Measurements from ENCODE around the gene SLC12A9.

Gene SLC12A9

GRCh38 chr7:100890653-100891567, 38.4 kb downstream of the SLC12A9 start:
- Histone ChIP-seq H3K4me3 (ENCODE audit: insufficient read depth, low read length, poor library complexity, severe bottlenecking) (no peak overlapping the region), H3K36me3 (ENCODE audit: low read length) (peaks cover 4% of the 10 kb centered on the region; the same call in 1 of the 2 replicates), H3K9ac (ENCODE audit: low read length) (peak overlapping the region; percentile 63), H3K27ac (ENCODE audit: low read depth, low read length) (no peak overlapping the region), H3K4me2 (ENCODE audit: low read depth, low read length, poor library complexity, severe bottlenecking) (peak overlapping the region; percentile 93), H3K9me2 (replicated peaks; ENCODE audit: insufficient read depth, low read length) (no peaks in the 10 kb centered on the region), H3K27me3 (ENCODE audit: low read length) (no peaks in the 10 kb centered on the region), H3K9me3 (ENCODE audit: insufficient read depth, low read length) (no peaks in the 10 kb centered on the region), H2AFZ (ENCODE audit: low read depth, low read length, severe bottlenecking) (no peak overlapping the region), H4K20me1 (ENCODE audit: low read depth, low read length) (no peaks in the 10 kb centered on the region), H3K79me2 (ENCODE audit: insufficient read depth, low read length) (peaks cover 16% of the 10 kb centered on the region), H3F3A (ENCODE audit: insufficient read depth) (peaks cover 29% of the 10 kb centered on the region)
- no peak for TF ChIP-seq CTCF (IDR thresholded peaks at IDR 0.05; ENCODE audit: insufficient read depth, low read length, poor library complexity, severe bottlenecking)
- TF ChIP-seq EZH2phosphoT487 (conservative IDR thresholded peaks at IDR 0.05; ENCODE audit: low read length), result no peak

- no peaks in the 10 kb centered on the region for H3K9me2 ChIP-seq (replicated peaks; ENCODE audit: insufficient read depth, low read length)
- H3K27ac ChIP-seq (ENCODE audit: low read depth, low read length), result no peak overlapping the region
- H3K4me3 ChIP-seq (ENCODE audit: insufficient read depth, low read length, poor library complexity, severe bottlenecking), result no peak overlapping the region
- TF ChIP-seq CTCF (IDR thresholded peaks at IDR 0.05; ENCODE audit: insufficient read depth, low read length, poor library complexity, severe bottlenecking) (no peak), EZH2phosphoT487 (conservative IDR thresholded peaks at IDR 0.05; ENCODE audit: low read length) (no peak)
- no peak overlapping the region for H3K4me2 ChIP-seq (ENCODE audit: low read depth, low read length, poor library complexity, severe bottlenecking)
- H3K79me2 ChIP-seq (ENCODE audit: insufficient read depth, low read length), result peaks cover 16% of the 10 kb centered on the region
- no peaks in the 10 kb centered on the region for H3K9me3 ChIP-seq (ENCODE audit: insufficient read depth, low read length)
- no peak overlapping the region for H3K9ac ChIP-seq (ENCODE audit: low read length)
- no peak overlapping the region for H2AFZ ChIP-seq (ENCODE audit: low read depth, low read length, severe bottlenecking)
- no peaks in the 10 kb centered on the region for H4K20me1 ChIP-seq (ENCODE audit: low read depth, low read length)
- peaks cover 4% of the 10 kb centered on the region; the same call in 1 of the 2 replicates for H3K36me3 ChIP-seq (ENCODE audit: low read length)
- H3F3A ChIP-seq (ENCODE audit: insufficient read depth), result peaks cover 23% of the 10 kb centered on the region
- H3K27me3 ChIP-seq (ENCODE audit: low read length), result no peaks in the 10 kb centered on the region
These were observed 39.2 kb downstream of the SLC12A9 start for GRCh38 chr7:100891568-100892247.

GRCh38 chr7:100892364-100893317, 40.1 kb downstream of the SLC12A9 start:
- Histone ChIP-seq H3K9ac (ENCODE audit: low read length) (no peak overlapping the region), H3K9me3 (ENCODE audit: insufficient read depth, low read length) (no peaks in the 10 kb centered on the region), H3K27ac (ENCODE audit: low read depth, low read length) (no peak overlapping the region), H3K36me3 (ENCODE audit: low read length) (peaks cover 4% of the 10 kb centered on the region; the same call in 1 of the 2 replicates), H3K79me2 (ENCODE audit: insufficient read depth, low read length) (peaks cover 16% of the 10 kb centered on the region), H3K27me3 (ENCODE audit: low read length) (no peaks in the 10 kb centered on the region), H3K9me2 (replicated peaks; ENCODE audit: insufficient read depth, low read length) (no peaks in the 10 kb centered on the region), H3K4me3 (ENCODE audit: insufficient read depth, low read length, poor library complexity, severe bottlenecking) (no peak overlapping the region), H2AFZ (ENCODE audit: low read depth, low read length, severe bottlenecking) (no peak overlapping the region), H3K4me2 (ENCODE audit: low read depth, low read length, poor library complexity, severe bottlenecking) (no peak overlapping the region), H3F3A (ENCODE audit: insufficient read depth) (peaks cover 14% of the 10 kb centered on the region), H4K20me1 (ENCODE audit: low read depth, low read length) (no peaks in the 10 kb centered on the region)
- TF ChIP-seq CTCF (IDR thresholded peaks at IDR 0.05; ENCODE audit: insufficient read depth, low read length, poor library complexity, severe bottlenecking) (no peak), EZH2phosphoT487 (conservative IDR thresholded peaks at IDR 0.05; ENCODE audit: low read length) (no peak)
